ENCODE measurements around the gene SH3GLB1. TPM values are rescaled to one million over a fixed set of nuclear protein-coding genes. Genes with fewer than 3 reads are reported as not detected.

SH3GLB1 gene
- total and polyA plus RNA-seq, 8 donors, result 92.7 to 114 (median 102) TPM

DNA sequence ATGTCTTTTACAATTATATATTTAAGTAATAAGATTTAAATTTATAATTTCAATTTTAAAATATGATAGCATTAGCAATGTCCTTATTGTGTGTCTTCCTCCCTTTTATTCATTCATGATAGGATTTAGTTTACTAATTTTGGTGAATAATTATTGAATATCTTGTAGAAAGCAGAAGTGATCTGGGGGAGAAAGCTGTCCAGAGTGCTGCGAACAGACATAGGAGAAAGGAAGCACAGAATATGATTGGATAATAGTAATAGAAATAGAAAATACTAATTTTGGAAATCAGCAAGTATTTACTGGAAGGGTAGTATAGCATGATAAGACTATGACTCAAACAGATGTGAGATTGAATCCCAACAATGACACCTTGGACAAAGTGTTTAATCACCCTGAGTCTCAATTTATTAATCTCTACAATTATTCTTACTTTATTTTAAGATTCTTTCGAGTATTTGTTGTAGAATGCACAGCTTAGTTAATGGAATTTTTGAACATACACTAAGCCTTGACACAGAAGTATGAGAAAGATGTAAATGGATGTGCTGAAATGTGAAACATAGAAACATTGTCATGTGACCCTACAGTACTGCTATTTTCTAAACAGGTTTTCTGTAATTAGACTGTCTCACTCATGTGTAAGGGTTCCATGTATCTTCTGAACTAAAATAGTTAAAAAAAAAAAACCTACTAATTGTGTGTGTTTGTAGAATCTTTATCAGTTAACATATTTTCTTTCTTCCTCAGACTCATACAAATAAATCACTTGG, 7.9 kb downstream of the SH3GLB1 start:
- ATAC-seq, result no peak
- Histone ChIP-seq H3K27me3 (no peaks in the 10 kb centered on the region), H3K4me3 (no peak overlapping the region), H3K36me3 (peaks cover 0 to 13% of the 10 kb centered on the region in 2 donors), H3K9me3 (no peaks in the 10 kb centered on the region), H3K27ac (no peak overlapping the region), H3K4me1 (peaks cover 23 to 93% of the 10 kb centered on the region in 2 donors)
- no peak for DNase-seq
- intact Hi-C loops (cut with DNase I), result no loop called here
- TF ChIP-seq, protein P1, sequence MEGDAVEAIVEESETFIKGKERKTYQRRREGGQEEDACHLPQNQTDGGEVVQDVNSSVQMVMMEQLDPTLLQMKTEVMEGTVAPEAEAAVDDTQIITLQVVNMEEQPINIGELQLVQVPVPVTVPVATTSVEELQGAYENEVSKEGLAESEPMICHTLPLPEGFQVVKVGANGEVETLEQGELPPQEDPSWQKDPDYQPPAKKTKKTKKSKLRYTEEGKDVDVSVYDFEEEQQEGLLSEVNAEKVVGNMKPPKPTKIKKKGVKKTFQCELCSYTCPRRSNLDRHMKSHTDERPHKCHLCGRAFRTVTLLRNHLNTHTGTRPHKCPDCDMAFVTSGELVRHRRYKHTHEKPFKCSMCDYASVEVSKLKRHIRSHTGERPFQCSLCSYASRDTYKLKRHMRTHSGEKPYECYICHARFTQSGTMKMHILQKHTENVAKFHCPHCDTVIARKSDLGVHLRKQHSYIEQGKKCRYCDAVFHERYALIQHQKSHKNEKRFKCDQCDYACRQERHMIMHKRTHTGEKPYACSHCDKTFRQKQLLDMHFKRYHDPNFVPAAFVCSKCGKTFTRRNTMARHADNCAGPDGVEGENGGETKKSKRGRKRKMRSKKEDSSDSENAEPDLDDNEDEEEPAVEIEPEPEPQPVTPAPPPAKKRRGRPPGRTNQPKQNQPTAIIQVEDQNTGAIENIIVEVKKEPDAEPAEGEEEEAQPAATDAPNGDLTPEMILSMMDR (IDR thresholded peaks at IDR 0.05), result no peak

DNA sequence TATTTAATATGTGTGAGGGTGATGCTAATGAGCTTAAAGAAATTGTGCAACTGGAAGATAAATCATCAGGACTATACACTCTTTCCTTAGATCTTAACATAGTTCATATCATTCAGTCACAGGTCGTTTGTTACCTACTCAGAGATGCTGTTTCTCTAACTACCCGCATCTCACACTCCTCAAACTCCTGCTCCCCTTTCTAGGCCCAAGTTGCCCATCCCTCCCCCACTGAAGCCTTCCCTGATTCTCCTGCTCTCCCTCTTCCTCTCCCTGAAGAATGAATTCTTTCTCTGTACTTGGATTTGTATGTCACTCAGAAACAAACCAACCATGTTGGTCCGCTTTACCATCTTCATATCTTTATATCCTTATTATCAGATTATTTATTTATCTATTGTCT, 9.1 kb downstream of the SH3GLB1 start:
- ATAC-seq, result no peak
- H3K27ac ChIP-seq, result no peak overlapping the region
- TF ChIP-seq, protein P1 (IDR thresholded peaks at IDR 0.05), result no peak
- intact Hi-C loops (cut with DNase I), result no loop called here
- peaks cover 17 to 83% of the 10 kb centered on the region in 2 donors for H3K4me1 ChIP-seq
- H3K36me3 ChIP-seq, result peaks cover 0 to 24% of the 10 kb centered on the region in 2 donors
- DNase-seq, result no peak
- H3K27me3 ChIP-seq, result no peaks in the 10 kb centered on the region
- H3K9me3 ChIP-seq, result no peaks in the 10 kb centered on the region
- H3K4me3 ChIP-seq, result no peak overlapping the region

- DNase-seq (no peak), ATAC-seq (peak; percentile 22)
- Histone ChIP-seq H3K27me3 (no peaks in the 10 kb centered on the region), H3K36me3 (peaks cover 0 to 28% of the 10 kb centered on the region in 2 donors), H3K27ac (no peak overlapping the region), H3K4me1 (peaks cover 17 to 76% of the 10 kb centered on the region in 2 donors), H3K4me3 (no peak overlapping the region), H3K9me3 (no peaks in the 10 kb centered on the region)
- intact Hi-C loops (cut with DNase I), result no loop called here
- TF ChIP-seq, protein P1 (IDR thresholded peaks at IDR 0.05), result no peak
Measured at GRCh38 chr1:86714159-86714558, 9.8 kb downstream of the SH3GLB1 start.

- intact Hi-C loops (cut with DNase I), result no loop called here
- TF ChIP-seq, protein P1 (IDR thresholded peaks at IDR 0.05), result no peak
Measured at GRCh38 chr1:86714561-86715244, 10.3 kb downstream of the SH3GLB1 start.

DNA sequence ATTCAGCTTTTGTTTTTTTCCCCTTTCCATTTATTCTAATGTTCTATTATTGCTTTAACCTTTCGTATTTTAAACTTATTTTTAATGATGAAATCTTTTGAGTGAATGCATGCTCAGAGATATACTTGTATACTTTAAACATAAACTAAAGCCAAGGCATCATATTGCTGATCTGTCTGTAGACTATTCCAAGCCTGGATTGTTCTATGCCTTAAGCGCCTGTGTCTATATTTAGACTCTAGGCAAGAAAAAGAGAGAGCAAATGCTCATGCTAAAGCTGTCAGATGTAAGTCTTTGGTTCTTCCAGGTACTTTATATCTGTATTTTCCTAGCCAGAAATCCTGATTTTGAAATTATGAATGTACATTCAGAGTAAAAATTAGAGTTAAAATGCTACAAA, 14.4 kb downstream of the SH3GLB1 start:
- ATAC-seq, result no peak
- intact Hi-C loops (cut with DNase I), result no loop called here
- Histone ChIP-seq H3K9me3 (no peaks in the 10 kb centered on the region), H3K27me3 (no peaks in the 10 kb centered on the region), H3K36me3 (peaks cover 0 to 74% of the 10 kb centered on the region in 2 donors), H3K4me3 (no peak overlapping the region), H3K4me1 (peaks cover 11 to 30% of the 10 kb centered on the region in 2 donors), H3K27ac (no peak overlapping the region)
- TF ChIP-seq, protein P1 (IDR thresholded peaks at IDR 0.05), result no peak
- peak in 1 of 4 donors; percentile 46 for DNase-seq

More at GRCh38 chr1:86714561-86715244, 10.3 kb downstream of the SH3GLB1 start:
- Histone ChIP-seq H3K36me3 (peaks cover 0 to 34% of the 10 kb centered on the region in 2 donors), H3K9me3 (no peaks in the 10 kb centered on the region), H3K4me1 (peaks cover 17 to 70% of the 10 kb centered on the region in 2 donors), H3K27me3 (no peaks in the 10 kb centered on the region), H3K27ac (no peak overlapping the region), H3K4me3 (no peak overlapping the region)
- DNase-seq, result no peak
- ATAC-seq, result no peak
